ENCODE results near the gene OR5AC2.

The OR5AC2 gene

DNA sequence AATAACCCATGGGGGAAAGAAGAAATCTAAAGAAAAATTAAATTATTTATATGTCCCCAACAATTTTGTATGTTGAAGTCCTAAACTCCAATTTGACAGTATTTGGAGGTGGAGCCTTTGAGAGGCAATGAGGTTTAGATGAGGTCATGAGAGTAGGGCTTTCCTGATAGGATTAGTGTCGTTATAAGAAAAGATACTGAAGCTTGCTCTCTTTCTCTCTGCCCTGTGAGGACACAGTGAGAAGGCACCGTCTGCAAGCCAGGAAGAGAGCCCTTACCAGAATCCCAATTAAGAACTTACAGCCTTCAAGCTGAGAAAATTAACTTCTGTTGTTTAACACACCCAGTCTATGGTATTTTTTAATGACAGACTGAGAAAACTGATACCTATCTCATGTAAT, 16.1 kb upstream of the OR5AC2 start:
- Histone ChIP-seq H3K27me3 (ENCODE audit: insufficient read depth, low read length) (no peaks in the 10 kb centered on the region), H3K4me3 (ENCODE audit: low read length) (no peak overlapping the region), H3K36me3 (ENCODE audit: insufficient read depth, low read length) (no peaks in the 10 kb centered on the region), H3K4me1 (ENCODE audit: insufficient read depth, low read length) (no peaks in the 10 kb centered on the region), H3K9me3 (ENCODE audit: insufficient read depth, low read depth, low read length) (no peaks in the 10 kb centered on the region), H3K27ac (ENCODE audit: low read depth, low read length) (no peak overlapping the region), H3K9ac (ENCODE audit: low read depth, low read length) (no peak overlapping the region)
- WGBS = 50% methylated on average over 2 of the region's 2 CpGs

GRCh38 chr3:98073486-98073885, 13.5 kb upstream of the OR5AC2 start:
- WGBS = 0% methylated on average over 1 of the region's 1 CpG
- H3K9ac ChIP-seq (ENCODE audit: low read depth, low read length) = no peak overlapping the region
- H3K27ac ChIP-seq (ENCODE audit: low read depth, low read length) = no peak overlapping the region
- H3K4me3 ChIP-seq (ENCODE audit: low read length) = no peak overlapping the region
- no peaks in the 10 kb centered on the region for H3K9me3 ChIP-seq (ENCODE audit: insufficient read depth, low read depth, low read length)
- H3K4me1 ChIP-seq (ENCODE audit: insufficient read depth, low read length) = no peaks in the 10 kb centered on the region
- H3K27me3 ChIP-seq (ENCODE audit: insufficient read depth, low read length) = no peaks in the 10 kb centered on the region
- no peaks in the 10 kb centered on the region for H3K36me3 ChIP-seq (ENCODE audit: insufficient read depth, low read length)

DNA sequence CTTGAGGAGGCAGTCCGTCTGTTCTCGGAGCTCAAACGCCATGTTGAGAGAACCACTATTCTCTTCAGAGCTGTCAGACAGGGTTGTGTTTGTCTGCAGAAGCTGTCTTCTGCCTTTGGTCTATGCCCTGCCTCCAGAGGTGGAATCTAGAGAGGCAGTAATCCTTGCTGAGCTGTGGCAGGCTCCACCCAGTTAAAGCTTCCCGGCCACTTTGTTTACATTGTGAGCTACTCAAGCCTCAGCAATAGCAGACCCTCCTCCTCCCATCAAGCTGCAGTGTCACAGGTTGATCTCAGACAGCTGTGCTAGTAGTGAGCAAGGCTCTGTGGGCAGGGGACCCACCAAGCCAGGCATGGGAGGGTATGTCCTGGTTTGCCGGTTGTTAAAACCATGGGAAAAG, 8.9 kb downstream of the OR5AC2 start:
- Histone ChIP-seq H3K27ac (ENCODE audit: low read depth, low read length) (no peak overlapping the region), H3K27me3 (ENCODE audit: insufficient read depth, low read length) (no peaks in the 10 kb centered on the region), H3K4me1 (ENCODE audit: insufficient read depth, low read length) (no peaks in the 10 kb centered on the region), H3K9me3 (ENCODE audit: insufficient read depth, low read depth, low read length) (no peaks in the 10 kb centered on the region; the same call in 1 of the 2 replicates), H3K9ac (ENCODE audit: low read depth, low read length) (no peak overlapping the region), H3K36me3 (ENCODE audit: insufficient read depth, low read length) (no peaks in the 10 kb centered on the region), H3K4me3 (ENCODE audit: low read length) (no peak overlapping the region)
- 92% methylated on average over 5 of the region's 5 CpGs for WGBS

DNA sequence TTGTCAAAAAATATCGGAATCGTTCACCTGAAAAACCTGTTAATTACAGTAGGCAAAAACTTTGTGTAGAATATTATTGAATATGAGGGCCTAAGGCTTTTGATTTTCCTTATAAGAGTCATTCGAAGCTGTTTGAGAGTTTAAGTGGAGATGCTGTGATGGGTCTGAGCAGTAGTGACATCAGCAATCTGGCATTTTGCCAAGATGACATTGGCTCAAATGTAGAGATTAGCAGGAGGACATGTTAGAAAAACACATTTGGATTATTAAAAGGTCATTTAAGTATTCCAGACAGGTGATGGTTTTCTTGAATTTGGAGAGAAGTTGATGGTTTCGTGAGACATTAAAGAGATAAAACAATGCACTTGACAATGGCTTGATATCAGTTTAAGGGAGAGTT, 12.9 kb downstream of the OR5AC2 start:
- Histone ChIP-seq H3K4me3 (ENCODE audit: low read length) (no peak overlapping the region), H3K9ac (ENCODE audit: low read depth, low read length) (no peak overlapping the region), H3K27ac (ENCODE audit: low read depth, low read length) (no peak overlapping the region), H3K36me3 (ENCODE audit: insufficient read depth, low read length) (no peaks in the 10 kb centered on the region), H3K27me3 (ENCODE audit: insufficient read depth, low read length) (no peaks in the 10 kb centered on the region), H3K9me3 (ENCODE audit: insufficient read depth, low read depth, low read length) (no peaks in the 10 kb centered on the region; the same call in 1 of the 2 replicates), H3K4me1 (ENCODE audit: insufficient read depth, low read length) (no peaks in the 10 kb centered on the region)
- whole genome bisulfite sequencing = 84% methylated on average over 4 of the region's 4 CpGs

DNA sequence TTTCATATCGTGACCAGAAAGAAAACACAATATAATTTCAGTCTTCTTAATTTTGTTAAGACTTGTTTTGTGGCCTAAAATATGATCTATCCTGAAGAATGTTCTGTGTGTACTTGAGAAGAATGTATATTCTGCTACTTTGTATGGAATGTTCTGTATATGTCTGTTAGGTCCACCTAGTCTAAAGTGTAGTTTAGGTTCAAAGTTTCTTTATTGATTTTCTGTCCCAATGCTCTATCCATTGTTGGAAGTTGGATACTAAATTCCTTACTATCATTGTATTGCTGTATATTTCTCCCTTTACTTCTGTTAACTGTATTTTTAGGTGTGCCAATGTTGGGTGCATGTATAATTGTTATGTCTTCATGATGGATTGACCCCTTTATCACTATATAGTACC, 21.2 kb downstream of the OR5AC2 start:
- Histone ChIP-seq H3K4me1 (ENCODE audit: insufficient read depth, low read length) (no peaks in the 10 kb centered on the region; the same call in 1 of the 2 replicates), H3K36me3 (ENCODE audit: insufficient read depth, low read length) (no peaks in the 10 kb centered on the region), H3K9me3 (ENCODE audit: insufficient read depth, low read depth, low read length) (peaks cover 26% of the 10 kb centered on the region), H3K27ac (ENCODE audit: low read depth, low read length) (no peak overlapping the region), H3K4me3 (ENCODE audit: low read length) (no peak overlapping the region), H3K9ac (ENCODE audit: low read depth, low read length) (no peak overlapping the region), H3K27me3 (ENCODE audit: insufficient read depth, low read length) (no peaks in the 10 kb centered on the region)
- WGBS = no CpG with 5 or more reads among the region's 1 CpG

DNA sequence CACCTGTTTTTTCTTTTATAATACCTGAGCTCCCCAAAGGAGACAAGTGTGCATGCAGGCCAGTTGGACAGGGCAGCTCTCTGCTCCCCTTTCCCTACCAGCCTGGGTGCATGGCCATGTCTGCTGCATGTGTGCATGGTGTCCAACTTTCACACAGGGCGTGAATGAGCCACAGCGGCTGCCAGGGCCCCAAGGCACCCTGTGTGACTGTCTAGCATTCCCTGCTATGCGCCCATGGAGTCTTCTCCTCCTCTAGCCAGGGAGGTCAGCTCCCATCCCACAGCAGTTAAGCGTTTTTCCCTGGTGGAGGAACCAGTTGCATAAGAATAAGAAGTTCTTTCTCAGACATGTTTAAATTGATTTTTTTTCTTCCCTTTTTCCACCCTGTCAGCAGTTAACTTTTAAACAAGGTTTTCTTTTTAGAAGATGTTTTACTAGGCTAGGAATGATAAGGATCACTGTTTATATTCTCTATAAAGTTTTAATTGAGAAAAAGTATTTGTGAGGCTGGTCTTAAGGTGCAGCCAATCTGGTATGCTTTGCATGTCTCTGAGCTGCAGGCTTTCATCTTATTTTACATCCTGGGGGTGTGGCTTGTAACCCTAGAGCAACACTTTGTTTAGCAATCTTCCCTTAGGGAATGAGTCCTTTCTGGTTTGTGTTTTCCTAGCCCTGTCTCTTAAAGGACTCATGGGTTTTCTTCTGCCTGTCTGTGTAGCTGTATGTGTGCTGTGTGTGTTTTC, 23.0 kb downstream of the OR5AC2 start:
- Histone ChIP-seq H3K36me3 (ENCODE audit: insufficient read depth, low read length) (no peaks in the 10 kb centered on the region), H3K27ac (ENCODE audit: low read depth, low read length) (no peak overlapping the region), H3K4me1 (ENCODE audit: insufficient read depth, low read length) (no peaks in the 10 kb centered on the region; the same call in 1 of the 2 replicates), H3K9me3 (ENCODE audit: insufficient read depth, low read depth, low read length) (peaks cover 26% of the 10 kb centered on the region), H3K9ac (ENCODE audit: low read depth, low read length) (no peak overlapping the region), H3K4me3 (ENCODE audit: low read length) (no peak overlapping the region), H3K27me3 (ENCODE audit: insufficient read depth, low read length) (no peaks in the 10 kb centered on the region)
- 89% methylated on average over 3 of the region's 4 CpGs for WGBS

- H3K4me1 ChIP-seq (ENCODE audit: insufficient read depth, low read length) = no peaks in the 10 kb centered on the region; the same call in 1 of the 2 replicates
- H3K27me3 ChIP-seq (ENCODE audit: insufficient read depth, low read length) = no peaks in the 10 kb centered on the region
- peaks cover 26% of the 10 kb centered on the region for H3K9me3 ChIP-seq (ENCODE audit: insufficient read depth, low read depth, low read length)
- H3K9ac ChIP-seq (ENCODE audit: low read depth, low read length) = no peak overlapping the region
- no peak overlapping the region for H3K4me3 ChIP-seq (ENCODE audit: low read length)
- H3K27ac ChIP-seq (ENCODE audit: low read depth, low read length) = no peak overlapping the region
- H3K36me3 ChIP-seq (ENCODE audit: insufficient read depth, low read length) = no peaks in the 10 kb centered on the region
Observed at GRCh38 chr3:98110550-98110908, 23.6 kb downstream of the OR5AC2 start.

- no peak overlapping the region for H3K27ac ChIP-seq (ENCODE audit: low read depth, low read length)
- H3K4me3 ChIP-seq (ENCODE audit: low read length) = no peak overlapping the region
- H3K9me3 ChIP-seq (ENCODE audit: insufficient read depth, low read depth, low read length) = peaks cover 22% of the 10 kb centered on the region
- WGBS = 86% methylated on average over 3 of the region's 3 CpGs
- H3K9ac ChIP-seq (ENCODE audit: low read depth, low read length) = no peak overlapping the region
- no peaks in the 10 kb centered on the region; the same call in 1 of the 2 replicates for H3K4me1 ChIP-seq (ENCODE audit: insufficient read depth, low read length)
- H3K27me3 ChIP-seq (ENCODE audit: insufficient read depth, low read length) = no peaks in the 10 kb centered on the region
- no peaks in the 10 kb centered on the region for H3K36me3 ChIP-seq (ENCODE audit: insufficient read depth, low read length)
Observed at GRCh38 chr3:98114264-98114663, 27.3 kb downstream of the OR5AC2 start.

- H3K9ac ChIP-seq (ENCODE audit: low read depth, low read length) = no peak overlapping the region
- H3K4me1 ChIP-seq (ENCODE audit: insufficient read depth, low read length) = no peaks in the 10 kb centered on the region
- H3K4me3 ChIP-seq (ENCODE audit: low read length) = no peak overlapping the region
- WGBS = no CpG with 5 or more reads among the region's 1 CpG
- no peaks in the 10 kb centered on the region for H3K27me3 ChIP-seq (ENCODE audit: insufficient read depth, low read length)
- H3K36me3 ChIP-seq (ENCODE audit: insufficient read depth, low read length) = no peaks in the 10 kb centered on the region
- no peak overlapping the region for H3K27ac ChIP-seq (ENCODE audit: low read depth, low read length)
- H3K9me3 ChIP-seq (ENCODE audit: insufficient read depth, low read depth, low read length) = peaks cover 15% of the 10 kb centered on the region
Observed at GRCh38 chr3:98115717-98116116, 28.7 kb downstream of the OR5AC2 start.

GRCh38 chr3:98130421-98130820, 43.4 kb downstream of the OR5AC2 start, which contains the start of gene OR5H1:
Gene OR5H1, plus strand, starts transcription at chr3:98130721. Its CDS starts 1,977 bp downstream, at chr3:98132698.
- Histone ChIP-seq H3K4me1 (ENCODE audit: insufficient read depth, low read length) (no peaks in the 10 kb centered on the region), H3K9ac (ENCODE audit: low read depth, low read length) (no peak within 1 kb of the TSS), H3K4me3 (ENCODE audit: low read length) (no peak within 1 kb of the TSS), H3K27ac (ENCODE audit: low read depth, low read length) (no peak within 1 kb of the TSS), H3K9me3 (ENCODE audit: insufficient read depth, low read depth, low read length) (no peaks in the 10 kb centered on the region), H3K27me3 (ENCODE audit: insufficient read depth, low read length) (no peaks in the 10 kb centered on the region), H3K36me3 (ENCODE audit: insufficient read depth, low read length) (no peaks in the 10 kb centered on the region)
- WGBS = no CpG with 5 or more reads among the region's 1 CpG

DNA sequence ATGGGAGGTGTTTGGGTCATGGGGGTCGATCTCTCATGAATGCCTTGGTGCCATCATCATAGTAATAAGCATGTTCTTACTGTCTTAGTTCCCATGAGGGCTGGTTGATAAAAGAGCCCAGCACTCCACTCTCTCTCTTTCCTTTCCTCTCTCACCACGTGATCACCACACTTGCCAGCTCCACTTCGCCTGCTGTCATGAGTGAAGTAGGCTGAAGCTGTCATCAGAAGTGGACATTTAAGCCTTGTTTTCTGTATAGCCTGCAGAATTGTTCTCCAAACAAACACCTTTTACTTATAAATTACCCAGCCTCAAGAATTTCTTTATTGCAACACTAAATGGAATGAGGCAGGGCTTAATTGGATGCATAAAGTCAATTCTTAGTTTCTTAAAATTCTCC, 49.7 kb downstream of the OR5AC2 start:
- Histone ChIP-seq H3K9me3 (ENCODE audit: insufficient read depth, low read depth, low read length) (no peaks in the 10 kb centered on the region), H3K27me3 (ENCODE audit: insufficient read depth, low read length) (no peaks in the 10 kb centered on the region), H3K27ac (ENCODE audit: low read depth, low read length) (no peak overlapping the region), H3K4me1 (ENCODE audit: insufficient read depth, low read length) (peaks cover 7% of the 10 kb centered on the region), H3K36me3 (ENCODE audit: insufficient read depth, low read length) (no peaks in the 10 kb centered on the region), H3K9ac (ENCODE audit: low read depth, low read length) (no peak overlapping the region), H3K4me3 (ENCODE audit: low read length) (no peak overlapping the region)
- 100% methylated on average over 1 of the region's 3 CpGs for WGBS
